NCI-H524 treated with DMSO at 0.1 percent for 48 hours (cell line): ENCODE data around the gene VIT.

ENCODE experiments used
- DNase-seq: peaks from one replicate; lab custom pipeline; 2025; lab: John Stamatoyannopoulos, UW

VIT gene, protein sequence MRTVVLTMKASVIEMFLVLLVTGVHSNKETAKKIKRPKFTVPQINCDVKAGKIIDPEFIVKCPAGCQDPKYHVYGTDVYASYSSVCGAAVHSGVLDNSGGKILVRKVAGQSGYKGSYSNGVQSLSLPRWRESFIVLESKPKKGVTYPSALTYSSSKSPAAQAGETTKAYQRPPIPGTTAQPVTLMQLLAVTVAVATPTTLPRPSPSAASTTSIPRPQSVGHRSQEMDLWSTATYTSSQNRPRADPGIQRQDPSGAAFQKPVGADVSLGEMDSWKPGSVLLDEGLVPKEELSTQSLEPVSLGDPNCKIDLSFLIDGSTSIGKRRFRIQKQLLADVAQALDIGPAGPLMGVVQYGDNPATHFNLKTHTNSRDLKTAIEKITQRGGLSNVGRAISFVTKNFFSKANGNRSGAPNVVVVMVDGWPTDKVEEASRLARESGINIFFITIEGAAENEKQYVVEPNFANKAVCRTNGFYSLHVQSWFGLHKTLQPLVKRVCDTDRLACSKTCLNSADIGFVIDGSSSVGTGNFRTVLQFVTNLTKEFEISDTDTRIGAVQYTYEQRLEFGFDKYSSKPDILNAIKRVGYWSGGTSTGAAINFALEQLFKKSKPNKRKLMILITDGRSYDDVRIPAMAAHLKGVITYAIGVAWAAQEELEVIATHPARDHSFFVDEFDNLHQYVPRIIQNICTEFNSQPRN

DNA sequence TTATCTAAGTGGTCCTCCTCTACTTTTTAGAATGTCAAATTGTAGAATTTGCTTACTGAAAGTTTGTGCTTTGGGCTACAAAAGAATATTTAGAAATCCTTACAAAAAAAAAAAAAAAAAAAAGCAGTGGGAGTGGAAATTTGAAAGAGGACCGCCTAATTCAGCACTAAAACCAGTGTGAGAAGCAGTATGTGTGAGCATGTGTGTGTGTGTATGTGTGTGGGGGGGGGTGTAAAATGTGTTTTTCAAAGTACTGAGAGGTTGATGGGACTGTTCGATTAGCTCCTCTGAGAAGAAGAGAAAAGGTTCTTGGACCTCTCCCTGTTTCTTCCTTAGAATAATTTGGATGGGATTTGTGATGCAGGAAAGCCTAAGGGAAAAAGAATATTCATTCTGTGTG, at the start of gene VIT:
Gene VIT, plus strand, starts transcription at position 175 of the 400 bp plus-strand sequence. CDS start 19,664 bp downstream, outside the sequence.
- no peak for DNase-seq

- no peak for DNase-seq
Observed at GRCh38 chr2:36650031-36650829, 46.3 kb upstream of the VIT start.

DNA sequence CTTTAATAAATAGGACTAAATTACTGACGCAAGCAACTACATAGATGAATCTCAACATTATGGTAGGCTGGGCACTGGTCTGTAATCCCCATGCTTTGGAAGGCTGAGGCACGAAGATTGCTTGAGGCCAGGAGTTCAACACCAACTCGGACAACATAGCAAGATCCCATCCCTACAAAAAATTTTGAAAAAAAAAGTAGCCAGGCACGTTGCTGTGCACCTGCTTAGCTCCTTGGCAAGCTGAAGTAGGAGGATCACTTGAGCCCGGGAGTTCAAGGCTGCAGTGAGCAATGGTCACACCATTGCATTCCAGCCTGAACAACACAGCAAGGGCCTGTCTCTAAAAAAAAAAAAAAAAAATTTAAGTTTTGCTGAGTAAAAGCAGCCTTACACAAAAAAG, 43.4 kb upstream of the VIT start:
- DNase-seq = no peak

DNA sequence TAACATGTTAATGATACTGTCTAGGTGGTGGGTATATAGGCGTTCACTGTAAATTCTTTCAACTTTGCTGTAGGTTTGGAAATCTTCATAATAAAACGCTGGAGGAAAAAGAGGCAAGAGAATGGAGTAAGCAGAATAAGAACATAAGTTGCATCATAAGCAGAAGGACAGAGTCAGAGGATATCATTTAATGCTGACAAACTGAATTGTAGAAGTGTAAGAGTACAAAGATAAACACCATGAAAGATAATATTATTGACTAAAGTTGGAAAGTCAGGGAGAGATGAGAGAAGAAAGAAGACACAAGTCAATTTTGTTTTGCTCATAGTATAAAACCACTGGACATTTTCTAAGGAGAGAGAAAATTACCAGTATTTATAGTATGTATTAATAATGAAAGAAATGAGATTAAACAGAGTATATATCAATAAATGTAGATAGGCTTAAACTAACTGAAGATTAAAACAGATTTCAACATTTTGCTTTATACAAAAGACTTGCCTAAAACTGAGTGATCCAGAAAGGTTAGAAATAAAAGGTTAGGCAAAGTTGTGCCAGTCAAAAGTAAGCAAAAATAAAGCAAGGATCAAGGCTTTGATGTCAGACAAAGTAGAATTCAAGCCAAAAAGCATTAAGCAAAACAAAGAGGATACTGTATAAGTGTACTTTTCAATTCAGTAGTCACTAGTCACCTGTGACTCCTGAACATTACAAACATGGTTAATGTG, 42.4 kb upstream of the VIT start:
- no peak for DNase-seq

DNA sequence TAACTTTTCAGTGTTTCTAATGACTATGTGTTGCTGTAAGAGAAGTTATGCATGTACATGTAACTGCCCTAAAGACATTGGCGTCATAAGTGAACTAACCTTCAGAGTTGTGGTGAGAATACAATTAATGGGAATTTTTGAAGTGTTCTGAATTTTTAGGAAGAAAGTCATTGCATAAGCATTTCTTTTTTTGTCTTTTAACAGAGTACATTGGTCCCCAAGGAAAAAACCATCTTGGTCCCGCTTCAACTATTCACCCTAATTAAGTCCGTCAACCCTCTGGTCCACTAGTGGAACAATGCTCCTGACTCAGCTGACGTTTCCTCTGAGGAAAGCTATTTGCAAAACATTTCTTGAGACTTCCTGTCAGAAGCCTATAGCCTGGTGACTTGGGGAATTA, 41.1 kb upstream of the VIT start:
- DNase-seq = no peak

GRCh38 chr2:36657703-36658102, 38.8 kb upstream of the VIT start:
- DNase-seq = no peak

GRCh38 chr2:36658277-36658748, 38.2 kb upstream of the VIT start:
- no peak for DNase-seq

DNA sequence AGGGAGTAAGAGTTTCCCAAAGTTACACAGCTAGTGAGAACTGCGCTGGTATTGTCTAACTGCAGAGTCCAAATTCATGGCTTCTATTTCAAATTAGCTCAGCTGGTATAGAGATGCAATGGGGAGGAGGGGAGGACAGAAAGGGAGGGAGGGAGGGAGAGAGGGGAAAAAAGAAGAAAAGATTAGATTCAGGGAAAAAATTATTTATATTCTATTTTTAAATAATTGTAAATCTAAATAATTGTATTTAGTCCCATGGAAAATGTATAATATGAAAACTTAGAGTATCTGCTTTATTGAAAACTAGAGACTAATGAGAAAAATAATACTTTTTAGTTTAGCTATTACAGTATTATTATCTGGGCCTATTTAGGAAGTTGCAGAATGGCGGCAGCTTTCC, 37.3 kb upstream of the VIT start:
- DNase-seq = no peak

GRCh38 chr2:36659872-36660312, 36.6 kb upstream of the VIT start:
- DNase-seq = no peak

DNA sequence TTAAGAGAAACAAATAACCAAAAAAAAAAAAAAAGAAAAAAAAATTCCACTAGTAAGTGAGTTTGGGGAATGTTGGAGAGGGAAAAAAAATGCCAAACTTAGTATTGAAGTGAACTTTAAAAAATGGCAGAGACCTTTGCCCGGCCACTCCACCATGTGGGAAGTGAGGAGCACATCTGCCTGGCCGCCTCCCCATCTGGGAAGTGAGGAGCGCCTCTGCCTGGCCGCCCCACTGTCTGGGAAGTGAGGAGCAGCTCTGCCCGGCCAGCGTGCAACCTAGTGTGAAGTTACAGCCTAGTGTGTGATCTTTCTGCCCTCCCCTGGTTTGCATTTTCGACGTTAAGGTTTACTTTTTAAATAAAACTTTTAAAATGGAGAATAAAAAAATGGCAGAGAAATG, 33.9 kb upstream of the VIT start:
- DNase-seq = no peak

DNA sequence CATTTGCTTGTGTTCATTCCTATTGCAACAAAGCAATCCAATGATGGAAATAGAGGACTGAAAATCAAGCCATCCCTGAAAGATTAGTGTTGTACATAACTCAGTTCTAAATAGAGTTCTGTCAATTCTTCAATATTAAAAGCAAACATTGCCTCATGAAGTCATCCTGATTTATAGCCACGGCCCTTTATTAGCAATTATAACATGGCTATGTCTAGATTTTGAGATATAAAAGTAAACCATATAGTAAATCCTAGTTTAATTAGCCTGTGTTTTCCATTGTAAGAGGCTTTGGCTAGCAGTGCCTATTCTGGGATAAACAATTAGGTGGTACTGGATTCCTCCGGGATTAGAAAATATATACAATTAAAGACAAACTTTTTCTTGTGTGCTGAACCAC, 33.2 kb upstream of the VIT start:
- DNase-seq = no peak

- peak; percentile 55 for DNase-seq
Observed at GRCh38 chr2:36663851-36664695, 32.4 kb upstream of the VIT start.

- no peak for DNase-seq
Observed at GRCh38 chr2:36664696-36665076, 31.8 kb upstream of the VIT start.

DNA sequence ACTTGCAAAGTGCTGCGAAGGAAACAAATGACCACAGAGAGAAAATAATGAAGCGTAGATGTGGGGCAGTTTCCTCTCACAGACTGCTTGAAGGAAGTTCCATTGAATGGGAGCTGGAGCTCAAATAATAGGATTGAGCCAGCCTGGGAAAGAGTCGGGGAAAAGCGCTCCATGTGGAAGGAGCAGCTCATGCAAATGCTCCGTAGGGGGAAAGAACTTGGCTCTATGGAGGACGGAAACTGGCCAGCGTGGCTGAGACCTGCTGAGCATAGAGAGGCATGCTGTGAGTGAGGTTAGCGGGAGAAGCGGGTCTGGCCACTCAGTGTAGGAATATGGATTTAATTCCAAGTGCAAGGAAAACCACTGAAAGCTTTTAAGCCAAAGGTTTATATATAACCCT, 28.6 kb upstream of the VIT start:
- DNase-seq = no peak

DNA sequence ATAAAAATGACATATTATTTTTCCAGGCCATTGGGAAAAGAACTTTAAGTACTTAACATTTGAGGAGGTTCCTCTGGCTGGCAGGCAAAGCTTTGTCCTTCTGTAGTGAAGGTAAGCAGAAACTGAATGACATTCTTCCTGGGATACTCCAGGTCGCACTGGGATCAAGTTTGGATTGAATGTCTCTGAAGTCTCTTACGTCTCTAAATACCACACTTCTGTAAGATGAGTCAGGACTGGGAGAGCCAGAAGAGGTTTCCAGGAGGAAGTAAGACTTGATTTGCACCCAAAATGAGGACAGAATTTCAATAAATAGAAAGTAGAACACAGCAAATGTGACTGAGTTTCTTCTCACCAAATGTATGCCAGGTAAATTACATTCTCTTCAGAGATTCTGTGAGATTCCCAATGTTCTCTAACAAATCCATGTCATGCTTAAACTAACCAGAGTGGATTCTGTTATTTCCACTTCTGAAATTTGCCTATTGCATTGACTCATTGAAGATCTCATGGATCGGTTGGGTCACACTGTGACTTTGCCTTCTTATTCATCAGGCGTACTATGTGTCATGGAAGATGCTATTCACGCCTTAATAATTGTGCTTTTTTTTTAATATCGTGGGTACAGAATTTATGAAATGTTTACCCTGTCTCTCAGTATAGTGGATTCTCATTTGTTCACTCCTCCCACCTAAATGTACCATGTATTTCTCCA, 25.5 kb upstream of the VIT start:
- DNase-seq = no peak

DNA sequence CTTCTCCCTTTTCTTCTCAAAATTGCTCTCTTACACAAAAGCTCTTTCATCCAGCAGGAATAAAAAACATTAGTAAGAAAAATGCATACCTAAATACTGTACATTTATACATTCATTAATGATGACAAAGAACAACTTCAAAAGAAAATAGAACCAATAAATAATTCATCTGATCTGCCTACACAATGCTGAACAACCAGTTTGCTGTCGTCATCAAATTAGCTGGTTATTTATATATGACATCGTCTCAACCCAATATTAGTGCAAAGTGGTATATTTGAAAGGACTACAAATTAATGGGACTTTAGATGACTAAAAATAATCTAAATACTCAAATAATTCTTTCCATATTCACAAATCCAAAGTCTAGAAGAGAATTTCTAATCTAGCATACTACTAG, 24.8 kb upstream of the VIT start:
- DNase-seq = no peak

GRCh38 chr2:36672199-36672598, 24.3 kb upstream of the VIT start:
- no peak for DNase-seq

DNA sequence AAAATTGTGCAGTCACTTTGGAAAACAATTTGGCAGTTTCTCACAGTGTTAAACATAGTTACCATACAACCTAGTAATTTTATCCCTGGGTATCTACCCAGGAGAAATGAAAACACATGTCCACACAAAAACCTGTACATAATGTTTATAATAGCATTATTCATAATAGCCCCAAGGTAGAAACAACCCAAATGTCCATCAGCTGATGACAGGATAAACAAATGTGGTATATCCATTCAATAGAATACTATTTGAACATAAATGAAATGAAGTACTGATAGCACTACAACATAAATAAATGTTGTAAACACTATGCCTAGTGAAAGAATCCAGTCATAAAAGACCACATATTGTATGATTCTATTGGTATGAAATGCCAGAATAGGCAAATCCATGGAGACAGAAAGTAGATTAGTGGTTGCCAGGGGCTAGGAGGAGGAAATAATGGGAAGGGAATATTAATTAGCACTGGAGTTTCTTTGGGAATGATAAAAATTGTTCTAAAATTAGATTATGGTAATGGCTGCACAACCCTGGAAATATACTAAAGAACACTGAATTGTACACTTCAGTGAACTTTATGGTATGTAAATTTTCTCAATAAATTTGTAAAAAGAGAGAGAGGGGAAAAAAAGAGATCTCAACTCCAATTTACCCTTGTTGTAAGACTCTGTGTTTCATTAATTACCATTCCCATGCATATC, 20.8 kb upstream of the VIT start:
- DNase-seq = no peak

GRCh38 chr2:36676364-36676763, 20.1 kb upstream of the VIT start:
- no peak for DNase-seq

DNA sequence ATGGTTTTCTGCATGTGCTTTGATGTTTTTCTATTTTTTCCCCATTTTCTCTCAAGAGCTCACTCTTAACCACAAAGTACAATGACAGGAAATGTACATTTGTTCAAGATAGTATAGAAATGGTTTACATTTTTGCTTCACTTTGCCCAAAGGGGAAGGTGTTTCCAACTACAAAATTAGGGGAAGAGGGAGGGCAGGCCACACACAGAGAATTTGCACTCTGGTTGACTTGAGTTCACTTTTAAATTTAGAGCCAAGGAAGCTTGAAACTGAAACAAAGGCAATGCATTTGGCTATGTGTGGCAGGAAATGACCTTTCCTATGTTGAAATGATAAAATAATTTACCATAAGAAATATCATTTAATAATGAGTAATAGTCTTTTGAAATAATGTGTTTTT, 19.1 kb upstream of the VIT start:
- no peak for DNase-seq
